ENCODE data around the gene GSX1.
"Not testable (repeated sequence)": the region's sequence is repeated elsewhere in the genome, so short reads cannot be mapped to it uniquely, and the experiment has no call there.

Gene GSX1

DNA sequence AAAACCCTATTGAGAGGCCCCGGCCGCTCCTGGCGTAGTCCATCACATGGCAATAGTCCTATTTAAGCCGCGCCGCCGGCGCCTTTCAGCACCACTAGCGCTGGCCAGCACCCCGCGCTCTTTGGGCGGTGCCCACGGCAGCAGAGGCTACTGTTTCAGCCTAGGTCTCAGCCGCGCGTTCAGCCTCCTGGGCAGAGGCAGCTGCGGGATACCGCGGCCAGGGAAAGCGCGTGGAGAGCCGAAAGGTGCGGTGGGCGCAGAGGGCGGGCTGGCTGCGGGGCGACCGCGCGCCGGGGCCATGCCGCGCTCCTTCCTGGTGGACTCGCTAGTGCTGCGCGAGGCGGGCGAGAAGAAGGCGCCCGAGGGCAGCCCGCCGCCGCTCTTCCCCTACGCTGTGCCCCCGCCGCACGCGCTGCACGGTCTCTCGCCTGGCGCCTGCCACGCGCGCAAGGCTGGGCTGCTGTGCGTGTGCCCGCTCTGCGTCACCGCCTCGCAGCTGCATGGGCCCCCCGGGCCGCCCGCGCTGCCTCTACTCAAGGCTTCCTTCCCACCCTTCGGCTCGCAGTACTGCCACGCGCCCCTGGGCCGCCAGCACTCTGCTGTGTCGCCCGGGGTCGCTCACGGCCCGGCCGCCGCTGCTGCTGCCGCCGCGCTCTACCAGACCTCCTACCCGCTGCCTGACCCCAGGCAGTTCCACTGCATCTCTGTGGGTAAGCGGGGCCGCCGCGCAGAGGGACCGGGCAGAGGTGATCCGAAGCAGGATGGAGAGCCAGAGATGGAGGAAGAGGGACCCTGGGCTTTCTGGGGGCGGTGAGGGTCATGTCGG lies at the start of gene GSX1:
GSX1 (plus strand) TSS at position 91 of the 826 bp plus-strand sequence; CDS start at position 299, 208 bp downstream.
- Histone ChIP-seq H3K4me3 (ENCODE audit: low read length) (no peak within 1 kb of the TSS), H3K9me3 (ENCODE audit: control insufficient read depth, insufficient read depth, low read length) (no peaks in the 10 kb centered on the region), H3K4me1 (ENCODE audit: control insufficient read depth, low read length) (peaks cover 18% of the 10 kb centered on the region), H4K20me1 (ENCODE audit: control insufficient read depth, insufficient read depth, low read depth, low read length) (no peaks in the 10 kb centered on the region), H3K27ac (ENCODE audit: low read depth, low read length) (no peak within 1 kb of the TSS), H3K27me3 (ENCODE audit: control insufficient read depth, low read length) (peaks cover 45% of the 10 kb centered on the region), H3F3A (ENCODE audit: control insufficient read depth, insufficient read depth) (no peaks in the 10 kb centered on the region), H3K4me2 (ENCODE audit: low read length) (no peak within 1 kb of the TSS), H3K79me2 (ENCODE audit: control insufficient read depth, low read length) (no peaks in the 10 kb centered on the region), H3K36me3 (ENCODE audit: control insufficient read depth, low read length) (no peaks in the 10 kb centered on the region), H3K9me2 (replicated peaks; ENCODE audit: control insufficient read depth, low read length) (no peaks in the 10 kb centered on the region)
- no peak for TF ChIP-seq EZH2phosphoT487 (IDR thresholded peaks at IDR 0.05; ENCODE audit: borderline replicate concordance, low read length)
- TF ChIP-seq, protein P1, sequence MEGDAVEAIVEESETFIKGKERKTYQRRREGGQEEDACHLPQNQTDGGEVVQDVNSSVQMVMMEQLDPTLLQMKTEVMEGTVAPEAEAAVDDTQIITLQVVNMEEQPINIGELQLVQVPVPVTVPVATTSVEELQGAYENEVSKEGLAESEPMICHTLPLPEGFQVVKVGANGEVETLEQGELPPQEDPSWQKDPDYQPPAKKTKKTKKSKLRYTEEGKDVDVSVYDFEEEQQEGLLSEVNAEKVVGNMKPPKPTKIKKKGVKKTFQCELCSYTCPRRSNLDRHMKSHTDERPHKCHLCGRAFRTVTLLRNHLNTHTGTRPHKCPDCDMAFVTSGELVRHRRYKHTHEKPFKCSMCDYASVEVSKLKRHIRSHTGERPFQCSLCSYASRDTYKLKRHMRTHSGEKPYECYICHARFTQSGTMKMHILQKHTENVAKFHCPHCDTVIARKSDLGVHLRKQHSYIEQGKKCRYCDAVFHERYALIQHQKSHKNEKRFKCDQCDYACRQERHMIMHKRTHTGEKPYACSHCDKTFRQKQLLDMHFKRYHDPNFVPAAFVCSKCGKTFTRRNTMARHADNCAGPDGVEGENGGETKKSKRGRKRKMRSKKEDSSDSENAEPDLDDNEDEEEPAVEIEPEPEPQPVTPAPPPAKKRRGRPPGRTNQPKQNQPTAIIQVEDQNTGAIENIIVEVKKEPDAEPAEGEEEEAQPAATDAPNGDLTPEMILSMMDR (IDR thresholded peaks at IDR 0.05; ENCODE audit: low read depth, low read length, poor library complexity, severe bottlenecking): no peak

DNA sequence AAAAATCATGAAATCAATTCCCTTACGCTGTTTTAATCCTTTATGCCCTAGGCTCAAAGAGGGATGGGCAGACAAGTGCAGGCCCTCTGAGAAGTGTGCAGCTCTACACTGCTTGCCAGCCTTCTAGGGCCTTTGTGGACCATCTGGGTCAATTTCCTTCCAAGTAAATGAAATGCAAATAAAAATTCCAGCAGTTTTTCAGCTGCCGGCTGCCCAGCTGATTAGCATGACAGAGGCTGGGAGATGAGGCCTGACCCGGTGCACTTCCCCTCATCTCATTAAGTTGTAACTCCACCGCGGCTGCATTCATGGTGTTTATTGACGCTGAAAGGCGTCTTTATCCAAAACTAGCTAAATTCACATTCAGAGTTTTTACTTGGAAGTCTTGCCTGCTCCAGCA lies 47.5 kb upstream of the GSX1 start:
- H3K4me2 ChIP-seq (ENCODE audit: low read length): no peak overlapping the region
- no peaks in the 10 kb centered on the region for H3K79me2 ChIP-seq (ENCODE audit: control insufficient read depth, low read length)
- TF ChIP-seq, protein P1 (IDR thresholded peaks at IDR 0.05; ENCODE audit: low read depth, low read length, poor library complexity, severe bottlenecking): no peak
- no peak for TF ChIP-seq EZH2phosphoT487 (IDR thresholded peaks at IDR 0.05; ENCODE audit: borderline replicate concordance, low read length)
- H3F3A ChIP-seq (ENCODE audit: control insufficient read depth, insufficient read depth): no peaks in the 10 kb centered on the region
- no peak overlapping the region for H3K4me3 ChIP-seq (ENCODE audit: low read length)
- H3K27me3 ChIP-seq (ENCODE audit: control insufficient read depth, low read length): no peaks in the 10 kb centered on the region; the same call in 1 of the 2 replicates
- no peaks in the 10 kb centered on the region for H3K9me3 ChIP-seq (ENCODE audit: control insufficient read depth, insufficient read depth, low read length)
- no peaks in the 10 kb centered on the region for H3K4me1 ChIP-seq (ENCODE audit: control insufficient read depth, low read length)
- no peaks in the 10 kb centered on the region for H3K9me2 ChIP-seq (replicated peaks; ENCODE audit: control insufficient read depth, low read length)
- H3K27ac ChIP-seq (ENCODE audit: low read depth, low read length): no peak overlapping the region
- no peaks in the 10 kb centered on the region for H4K20me1 ChIP-seq (ENCODE audit: control insufficient read depth, insufficient read depth, low read depth, low read length)
- H3K36me3 ChIP-seq (ENCODE audit: control insufficient read depth, low read length): no peaks in the 10 kb centered on the region

DNA sequence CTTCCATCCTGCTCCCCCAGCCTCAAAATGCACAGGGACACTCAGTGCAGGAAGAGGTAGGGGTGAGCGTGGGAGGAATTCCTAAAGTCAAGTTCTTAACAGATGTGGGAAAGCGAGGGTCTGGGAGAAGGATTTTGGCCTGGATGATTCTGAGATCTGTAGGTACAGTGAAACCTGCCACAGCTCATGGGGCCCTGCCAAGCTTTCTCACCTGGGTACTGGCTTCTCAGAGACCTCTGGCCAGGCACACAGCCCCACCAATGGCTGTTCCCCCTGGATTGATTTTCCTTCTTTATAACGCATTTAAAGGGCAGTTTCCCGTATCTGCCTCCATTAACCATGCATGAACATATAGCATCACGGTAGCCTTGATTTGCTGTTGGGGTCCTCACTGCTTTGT lies 47.0 kb upstream of the GSX1 start:
- H3K4me3 ChIP-seq (ENCODE audit: low read length): no peak overlapping the region
- no peaks in the 10 kb centered on the region for H3K9me3 ChIP-seq (ENCODE audit: control insufficient read depth, insufficient read depth, low read length)
- no peaks in the 10 kb centered on the region for H3K36me3 ChIP-seq (ENCODE audit: control insufficient read depth, low read length)
- no peak for TF ChIP-seq EZH2phosphoT487 (IDR thresholded peaks at IDR 0.05; ENCODE audit: borderline replicate concordance, low read length)
- TF ChIP-seq, protein P1 (IDR thresholded peaks at IDR 0.05; ENCODE audit: low read depth, low read length, poor library complexity, severe bottlenecking): no peak
- no peaks in the 10 kb centered on the region for H4K20me1 ChIP-seq (ENCODE audit: control insufficient read depth, insufficient read depth, low read depth, low read length)
- no peaks in the 10 kb centered on the region for H3K9me2 ChIP-seq (replicated peaks; ENCODE audit: control insufficient read depth, low read length)
- no peaks in the 10 kb centered on the region for H3K4me1 ChIP-seq (ENCODE audit: control insufficient read depth, low read length)
- no peaks in the 10 kb centered on the region for H3K79me2 ChIP-seq (ENCODE audit: control insufficient read depth, low read length)
- H3F3A ChIP-seq (ENCODE audit: control insufficient read depth, insufficient read depth): no peaks in the 10 kb centered on the region
- no peak overlapping the region for H3K27ac ChIP-seq (ENCODE audit: low read depth, low read length)
- H3K4me2 ChIP-seq (ENCODE audit: low read length): no peak overlapping the region
- no peaks in the 10 kb centered on the region for H3K27me3 ChIP-seq (ENCODE audit: control insufficient read depth, low read length)

DNA sequence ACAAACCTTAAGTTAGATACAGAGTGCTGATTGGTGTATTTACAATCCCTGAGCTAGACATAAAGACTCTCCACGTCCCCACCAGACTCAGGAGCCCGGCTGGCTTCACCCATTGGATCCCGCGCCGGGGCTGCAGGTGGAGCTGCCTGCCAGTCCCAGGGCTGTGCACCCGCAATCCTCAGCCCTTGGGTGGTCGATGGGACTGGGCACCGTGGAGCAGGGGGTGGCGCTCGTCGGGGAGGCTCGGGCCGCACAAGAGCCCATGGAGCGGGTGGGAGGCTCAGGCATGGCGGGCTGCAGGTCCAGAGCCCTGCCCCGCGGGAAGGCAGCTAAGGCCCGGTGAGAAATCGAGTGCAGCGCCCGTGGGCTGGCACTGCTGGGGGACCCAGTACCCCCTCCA lies 44.1 kb upstream of the GSX1 start:
- not testable (repeated sequence) for H3K9me3 ChIP-seq (ENCODE audit: control insufficient read depth, insufficient read depth, low read length); H3K4me1 ChIP-seq (ENCODE audit: control insufficient read depth, low read length); H3K9me2 ChIP-seq (replicated peaks; ENCODE audit: control insufficient read depth, low read length); H3K36me3 ChIP-seq (ENCODE audit: control insufficient read depth, low read length); H3F3A ChIP-seq (ENCODE audit: control insufficient read depth, insufficient read depth); H3K4me3 ChIP-seq (ENCODE audit: low read length); H3K79me2 ChIP-seq (ENCODE audit: control insufficient read depth, low read length); H4K20me1 ChIP-seq (ENCODE audit: control insufficient read depth, insufficient read depth, low read depth, low read length); H3K27ac ChIP-seq (ENCODE audit: low read depth, low read length); H3K4me2 ChIP-seq (ENCODE audit: low read length)
- peaks cover 11% of the 10 kb centered on the region for H3K27me3 ChIP-seq (ENCODE audit: control insufficient read depth, low read length)

Data from DOHH2 (cell line).